Fibroblast of mammary gland (primary cell): ENCODE data around the gene MRPL24.

Experiments
- DNase-seq: peaks from one replicate; pipeline ENCODE4 v3.0.0-alpha.2; 2010; ENCODE audit warnings: low read depth
- H3K4me3 ChIP-seq: 2 replicates; pipeline ENCODE4 v1.5.1; 2011; ENCODE audit warnings: low read depth, mild to moderate bottlenecking, low read length, moderate library complexity; ENCODE audit not compliant: control insufficient read depth
- CTCF ChIP-seq: conservative IDR thresholded peaks from 2 replicates; pipeline ENCODE4 v1.5.1; 2011; ENCODE audit warnings: low read depth, low read length, inconsistent platforms; ENCODE audit not compliant: control insufficient read depth, insufficient read depth

Gene MRPL24

GRCh38 chr1:156711011-156711817, 29.7 kb downstream of the MRPL24 start:
- DNase-seq, result peak; percentile 42
- TF ChIP-seq CTCF, result no peak
- no peak overlapping the region for H3K4me3 ChIP-seq

GRCh38 chr1:156709757-156710489, 31.0 kb downstream of the MRPL24 start:
- H3K4me3 ChIP-seq, result no peak overlapping the region
- TF ChIP-seq CTCF, result no peak
- peak; percentile 75 for DNase-seq

- DNase-seq, result no peak
- no peak for TF ChIP-seq CTCF
- H3K4me3 ChIP-seq, result no peak overlapping the region
These were observed 31.9 kb downstream of the MRPL24 start for GRCh38 chr1:156709031-156709430.

GRCh38 chr1:156708218-156708661, 32.6 kb downstream of the MRPL24 start:
- peak; percentile 49 for DNase-seq
- TF ChIP-seq CTCF, result no peak
- H3K4me3 ChIP-seq, result no peak overlapping the region

- no peak for TF ChIP-seq CTCF
- peak overlapping the region; percentile 9 for H3K4me3 ChIP-seq
- peak; percentile 79 for DNase-seq
These were observed 33.3 kb downstream of the MRPL24 start for GRCh38 chr1:156707417-156708217.

- H3K4me3 ChIP-seq, result peak overlapping the region; percentile 43
- peak; percentile 83 for DNase-seq
- no peak for TF ChIP-seq CTCF
These were observed 34.1 kb downstream of the MRPL24 start for GRCh38 chr1:156706657-156707416.
